ENCODE measurements around the gene SPPL3.
"Not testable (repeated sequence)": the region's sequence is repeated elsewhere in the genome, so short reads cannot be mapped to it uniquely, and the experiment has no call there.

SPPL3 gene, protein sequence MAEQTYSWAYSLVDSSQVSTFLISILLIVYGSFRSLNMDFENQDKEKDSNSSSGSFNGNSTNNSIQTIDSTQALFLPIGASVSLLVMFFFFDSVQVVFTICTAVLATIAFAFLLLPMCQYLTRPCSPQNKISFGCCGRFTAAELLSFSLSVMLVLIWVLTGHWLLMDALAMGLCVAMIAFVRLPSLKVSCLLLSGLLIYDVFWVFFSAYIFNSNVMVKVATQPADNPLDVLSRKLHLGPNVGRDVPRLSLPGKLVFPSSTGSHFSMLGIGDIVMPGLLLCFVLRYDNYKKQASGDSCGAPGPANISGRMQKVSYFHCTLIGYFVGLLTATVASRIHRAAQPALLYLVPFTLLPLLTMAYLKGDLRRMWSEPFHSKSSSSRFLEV

DNA sequence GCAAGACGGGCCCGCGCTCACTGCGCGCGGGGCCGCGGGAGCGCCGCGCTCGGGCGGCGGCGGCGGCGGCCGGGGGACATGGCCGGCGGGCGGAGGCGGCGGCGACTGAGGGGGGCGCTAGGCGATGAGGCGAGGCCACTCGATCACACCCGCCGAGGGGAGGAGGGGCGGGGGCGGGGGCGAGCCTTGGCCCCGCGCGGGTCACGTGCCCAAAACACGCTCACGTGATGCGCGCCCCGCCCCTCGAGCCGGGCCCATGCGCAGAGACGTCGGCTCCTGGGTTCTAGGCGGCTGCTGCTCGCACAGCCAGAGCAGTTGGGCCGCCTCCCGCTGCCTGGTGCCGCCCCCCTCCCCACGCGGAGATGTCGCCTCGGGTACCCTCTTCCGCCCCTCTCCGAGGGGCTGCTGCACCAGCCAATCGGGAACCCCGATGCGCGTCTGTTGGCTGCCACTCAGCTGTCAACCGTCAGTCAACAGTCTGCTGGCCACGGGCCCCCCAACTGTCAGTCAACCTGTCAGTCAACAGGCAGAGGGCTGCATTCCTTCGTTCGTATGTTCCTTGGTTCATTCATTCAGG, at the start of gene SPPL3:
Gene SPPL3, minus strand, starts transcription at position 162 of the 577 bp plus-strand sequence. CDS start 491 bp downstream, outside the sequence.
- peak; percentile 87 for DNase-seq (ENCODE audit: low read depth, low spot score)

DNA sequence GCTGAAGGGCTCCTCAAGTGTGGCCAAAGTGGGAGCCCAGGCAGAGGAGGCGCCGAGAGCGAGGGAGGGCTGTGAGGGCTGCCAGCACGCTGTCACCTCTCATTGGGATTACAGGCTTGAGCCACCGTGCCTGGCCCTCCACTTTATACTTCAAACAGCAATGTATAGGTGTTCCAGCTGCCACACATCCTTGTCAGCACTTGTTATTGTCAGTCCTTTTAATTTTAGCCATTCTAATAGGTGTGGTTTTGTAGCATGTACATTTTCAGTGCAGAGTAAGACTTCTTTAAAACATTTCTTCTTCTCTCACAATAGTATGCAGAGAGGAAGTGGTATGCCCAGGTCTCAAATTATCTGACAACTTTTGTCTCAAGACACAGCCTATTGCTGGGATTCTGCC, 46.6 kb upstream of the SPPL3 start:
- DNase-seq (ENCODE audit: low read depth, low spot score): no peak

DNA sequence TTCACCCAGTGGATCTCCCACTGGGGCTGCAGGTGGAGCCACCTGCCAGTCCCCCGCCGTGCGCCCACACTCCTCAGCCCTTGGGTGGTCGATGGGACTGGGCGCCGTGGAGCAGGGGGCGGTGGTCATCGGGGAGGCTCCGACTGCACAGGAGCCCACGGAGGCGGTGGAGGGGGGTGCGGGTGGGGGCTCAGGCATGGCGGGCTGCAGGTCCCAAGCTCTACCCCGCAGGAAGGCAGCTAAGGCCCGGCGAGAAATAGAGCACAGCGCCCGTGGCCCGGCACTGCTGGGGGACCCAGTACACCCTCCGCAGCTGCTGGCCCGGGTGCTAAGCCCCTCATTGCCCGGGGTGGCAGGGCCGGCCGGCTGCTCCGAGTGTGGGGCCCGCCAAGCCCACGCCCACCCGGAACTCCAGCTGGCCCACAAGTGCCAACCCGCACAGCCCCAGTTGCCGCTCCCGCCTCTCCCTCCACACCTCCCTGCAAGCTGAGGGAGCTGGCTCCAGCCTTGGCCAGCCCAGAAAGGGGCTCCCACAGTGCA, 46.2 kb upstream of the SPPL3 start:
- DNase-seq (ENCODE audit: low read depth, low spot score): not testable (repeated sequence)

DNA sequence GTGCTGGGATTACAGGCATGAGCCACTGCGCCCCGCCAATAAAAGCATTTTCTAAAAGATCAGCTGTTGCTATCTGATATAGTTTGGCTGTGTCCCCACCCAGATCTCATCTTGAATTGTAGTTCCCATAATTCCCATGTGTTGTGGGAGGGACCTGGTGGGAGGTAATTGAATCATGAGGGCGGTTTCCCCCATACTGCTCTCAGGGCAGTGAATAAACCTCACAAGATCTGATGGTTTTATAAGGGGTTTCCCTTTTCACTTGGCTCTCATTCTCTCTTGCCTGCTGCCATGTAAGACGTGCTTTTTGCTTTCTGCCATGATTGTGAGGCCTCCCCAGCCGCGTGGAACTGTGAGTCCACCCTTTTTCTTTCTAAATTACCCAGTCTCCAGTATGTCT, 41.4 kb upstream of the SPPL3 start:
- not testable (repeated sequence) for DNase-seq (ENCODE audit: low read depth, low spot score)

DNA sequence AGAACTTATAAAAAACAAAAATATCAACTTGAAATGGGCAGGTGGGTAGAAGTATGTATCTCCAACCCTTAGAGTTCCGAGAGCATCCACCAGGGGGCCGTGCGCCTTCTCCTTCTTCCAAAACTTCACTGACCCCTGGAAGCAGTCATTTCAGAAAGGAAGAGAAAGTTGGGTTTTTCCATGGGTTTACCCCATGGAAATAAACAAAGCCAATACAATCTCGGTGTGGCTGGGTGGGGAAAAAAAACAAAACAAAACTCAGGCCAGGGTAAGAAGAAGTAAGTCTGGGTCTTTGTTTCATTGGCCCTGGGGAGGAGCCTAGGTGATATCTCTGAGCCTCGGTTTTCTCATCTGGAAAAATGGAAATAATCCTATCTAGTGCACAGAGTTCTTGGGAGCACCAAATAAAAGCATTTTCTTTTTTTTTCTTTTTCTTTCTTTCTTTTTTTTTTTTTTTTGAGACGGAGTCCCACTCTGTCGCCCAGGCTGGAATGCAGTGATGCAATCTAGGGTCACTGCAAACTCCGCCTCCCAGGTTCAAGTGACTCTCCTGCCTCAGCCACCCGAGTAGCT, 40.6 kb upstream of the SPPL3 start:
- peak; percentile 11 for DNase-seq (ENCODE audit: low read depth, low spot score)

DNA sequence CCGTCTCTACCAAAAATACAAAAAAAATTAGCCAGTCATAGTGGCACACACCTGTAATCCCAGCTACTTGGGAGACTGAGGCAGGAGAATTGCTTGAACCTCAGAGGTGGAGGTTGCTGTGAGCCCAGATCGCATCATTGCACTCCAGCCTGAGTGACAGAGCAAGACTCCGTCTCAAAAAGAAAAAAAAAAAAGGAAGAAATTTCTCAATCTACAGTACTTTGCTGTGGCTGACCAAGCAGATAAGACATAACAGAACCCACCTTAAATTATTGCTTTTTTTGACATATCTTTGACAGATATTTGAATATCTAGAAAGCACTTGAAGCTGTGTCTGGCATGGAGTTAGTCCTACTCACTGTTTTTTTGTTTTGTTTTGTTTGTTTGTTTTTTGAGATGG, 39.3 kb upstream of the SPPL3 start:
- no peak for DNase-seq (ENCODE audit: low read depth, low spot score)

DNA sequence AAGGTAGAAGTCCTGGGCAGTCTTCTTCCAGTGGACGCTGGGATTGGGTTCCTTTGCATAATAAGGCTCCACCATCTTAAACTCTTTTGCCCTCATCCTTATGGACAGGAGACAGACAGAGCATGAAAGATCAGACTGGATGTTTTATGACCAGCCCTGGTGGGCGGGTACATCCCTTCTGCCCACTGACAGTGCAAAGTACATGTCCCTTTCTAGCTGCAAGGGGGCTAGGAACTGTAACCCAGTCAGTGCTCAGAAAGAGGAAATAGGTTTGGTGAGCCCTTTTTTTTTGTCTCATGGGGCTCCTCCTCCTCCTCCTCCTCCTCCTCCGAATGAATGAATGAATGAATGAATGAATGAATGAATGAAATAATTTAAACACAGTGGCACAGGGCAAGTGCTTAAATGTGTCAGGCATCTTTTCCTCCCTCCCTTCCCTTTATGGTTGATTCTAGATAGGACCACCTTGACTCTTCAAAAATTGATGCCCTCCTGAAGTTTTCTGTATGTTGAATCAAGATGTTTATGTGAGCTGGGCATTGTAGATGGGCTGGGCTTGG, 37.8 kb upstream of the SPPL3 start:
- no peak for DNase-seq (ENCODE audit: low read depth, low spot score)

DNA sequence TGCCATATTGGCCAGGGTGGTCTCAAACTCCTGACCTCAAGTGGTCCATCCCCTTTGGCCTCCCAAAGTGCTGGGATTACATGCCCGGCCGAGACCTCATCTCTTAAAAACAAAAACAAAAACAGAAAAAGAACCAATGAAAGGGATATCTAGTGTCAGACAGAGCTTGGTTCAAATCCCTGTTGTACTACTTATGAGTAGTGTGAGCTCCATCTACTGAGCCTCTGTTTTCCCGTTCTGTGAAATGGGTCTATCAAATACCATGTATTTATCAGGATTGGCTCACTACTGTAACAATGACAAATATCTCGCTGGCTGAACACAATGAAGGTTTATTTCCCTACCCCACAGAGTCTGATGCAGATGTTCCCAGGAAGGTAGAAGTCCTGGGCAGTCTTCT, 37.3 kb upstream of the SPPL3 start:
- no peak for DNase-seq (ENCODE audit: low read depth, low spot score)

DNA sequence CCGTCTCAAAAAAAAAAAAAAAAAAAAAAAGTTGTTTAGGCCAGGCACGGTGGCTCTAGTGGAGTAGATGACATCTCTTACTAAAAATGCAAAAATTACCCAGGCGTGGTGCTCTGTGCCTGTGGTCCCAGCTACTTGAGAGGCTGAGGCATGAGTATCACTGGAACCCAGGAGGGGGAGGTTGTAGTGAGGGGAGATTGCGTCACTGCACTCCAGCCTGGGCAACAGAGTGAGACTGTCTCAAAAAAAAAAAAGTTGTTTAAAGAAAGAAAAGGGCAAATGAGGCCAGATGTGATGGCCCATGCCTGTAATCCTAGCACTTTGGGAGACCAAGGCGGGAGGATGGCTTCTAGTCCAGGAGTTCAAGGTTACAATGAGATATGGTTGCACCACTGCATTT, 36.6 kb upstream of the SPPL3 start:
- DNase-seq (ENCODE audit: low read depth, low spot score): no peak

DNA sequence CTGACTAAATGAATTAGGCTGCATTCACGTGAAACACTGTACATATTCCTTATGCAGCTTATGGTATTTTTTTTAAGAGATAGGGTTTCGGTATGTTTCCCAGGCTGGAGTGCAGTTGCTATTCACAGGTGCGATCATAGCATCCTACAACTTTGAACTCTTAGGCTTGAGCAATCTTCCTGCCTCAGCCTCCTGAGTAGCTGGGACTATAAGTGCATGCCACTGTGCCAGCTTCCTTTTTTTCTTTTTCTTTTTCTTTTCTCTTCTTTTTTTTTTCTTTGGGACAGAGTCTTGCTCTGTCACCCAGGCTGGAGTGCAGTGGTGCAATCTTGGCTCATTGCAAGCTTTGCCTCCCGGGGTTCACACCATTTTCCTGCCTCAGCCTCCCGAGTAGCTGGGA, 35.8 kb upstream of the SPPL3 start:
- no peak for DNase-seq (ENCODE audit: low read depth, low spot score)

DNA sequence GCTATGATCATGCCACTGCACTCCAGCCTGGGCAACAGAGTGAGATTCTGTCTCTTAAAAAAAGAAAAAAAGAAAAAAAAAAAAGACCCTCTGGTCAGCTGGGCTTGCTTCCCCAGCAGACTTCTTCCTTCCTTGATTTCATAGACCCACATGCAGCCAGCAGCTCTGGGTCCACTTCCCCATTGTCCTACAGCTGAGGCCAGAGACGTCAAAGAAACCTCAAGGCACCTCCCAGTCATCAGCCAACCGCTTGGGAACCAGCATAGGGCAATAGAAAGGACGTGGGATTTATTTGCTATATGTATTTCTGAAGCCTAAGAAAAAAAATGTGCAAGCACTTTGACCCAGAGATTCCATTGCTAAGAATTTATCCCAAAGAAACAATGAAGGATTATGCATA, 35.4 kb upstream of the SPPL3 start:
- DNase-seq (ENCODE audit: low read depth, low spot score): no peak

DNA sequence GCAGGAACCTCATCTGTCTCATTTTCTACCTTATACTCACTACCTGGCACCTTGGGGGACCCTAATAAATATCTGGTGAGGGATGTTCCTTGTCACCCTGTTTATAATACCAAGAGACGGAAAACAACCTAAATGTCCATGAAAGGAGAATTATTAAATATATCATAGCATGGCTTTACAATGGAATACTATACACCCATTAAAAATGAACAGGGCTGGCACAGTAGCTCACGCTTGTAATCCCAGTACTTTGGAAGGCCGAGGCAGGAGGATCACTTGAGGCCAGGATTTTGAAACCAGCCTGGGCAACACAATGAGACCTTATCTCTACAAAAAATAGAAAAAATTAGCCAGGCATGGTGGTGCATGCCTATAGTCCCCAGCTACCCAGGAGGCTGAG, 34.3 kb upstream of the SPPL3 start:
- no peak for DNase-seq (ENCODE audit: low read depth, low spot score)

DNA sequence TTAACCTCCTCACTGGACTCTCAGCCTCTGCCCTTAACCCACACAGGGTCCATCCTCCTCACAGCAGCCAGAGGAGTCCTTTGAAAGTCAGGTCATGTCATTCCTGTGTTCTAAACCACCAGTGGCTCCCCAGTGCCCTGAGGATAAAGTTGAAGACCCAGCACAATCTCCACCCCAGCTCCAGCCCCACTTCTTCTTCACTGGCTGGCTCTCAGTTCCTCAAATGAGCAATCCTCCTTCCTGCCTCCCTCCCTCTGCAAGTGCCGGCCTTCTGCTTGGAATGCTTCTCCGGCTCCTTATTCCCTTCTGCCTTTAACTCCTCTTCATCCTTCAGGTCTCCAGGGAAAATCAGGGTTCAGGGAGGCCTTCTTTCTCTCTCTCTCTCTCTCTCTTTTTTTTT, 32.0 kb upstream of the SPPL3 start:
- DNase-seq (ENCODE audit: low read depth, low spot score): no peak

DNA sequence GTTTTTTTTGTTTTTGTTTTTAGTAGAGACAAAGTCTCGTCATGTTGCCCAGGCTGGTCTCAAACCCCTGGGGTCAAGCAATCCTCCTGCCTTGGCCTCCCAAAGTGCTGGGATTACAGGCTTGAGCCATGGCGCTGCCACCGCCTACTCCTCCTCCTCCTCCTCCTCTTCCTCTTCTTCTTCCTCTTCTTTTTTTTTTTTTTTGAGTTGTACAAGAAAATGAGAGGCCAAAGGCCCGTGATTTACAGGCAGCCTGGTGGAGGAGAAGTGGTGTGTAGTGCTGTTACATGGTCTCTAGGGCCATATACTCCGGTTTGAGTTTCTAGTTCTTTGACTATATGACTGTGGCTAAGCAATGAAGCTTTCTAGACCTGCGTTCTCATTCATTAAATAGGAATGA, 29.6 kb upstream of the SPPL3 start:
- DNase-seq (ENCODE audit: low read depth, low spot score): no peak

DNA sequence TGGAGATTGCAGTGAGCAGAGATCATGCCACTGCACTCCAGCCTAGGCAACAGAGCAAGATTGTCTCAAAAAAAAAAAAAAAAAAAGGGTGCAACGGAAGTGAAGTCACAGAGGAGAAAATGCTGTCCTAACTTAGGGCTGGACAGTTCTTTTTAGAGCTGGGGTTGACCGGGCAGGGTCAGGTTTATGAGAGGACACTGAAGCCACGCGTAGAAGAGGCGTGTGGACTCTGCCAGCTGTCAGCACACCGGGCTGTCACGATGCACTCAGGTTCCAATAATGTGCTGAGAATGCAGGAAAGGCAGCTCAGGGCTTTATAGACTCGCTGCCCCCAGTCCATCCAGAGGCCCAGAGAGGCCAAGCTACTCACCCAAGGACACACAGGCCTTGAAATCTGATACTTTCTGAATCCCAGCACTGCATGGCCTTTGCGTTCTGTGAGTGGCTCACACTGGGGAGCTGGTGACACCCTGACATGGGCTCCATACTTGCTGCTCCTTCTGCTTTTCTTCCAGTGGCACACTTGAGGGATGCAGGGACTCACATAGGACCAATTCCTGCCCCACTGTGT, 28.9 kb upstream of the SPPL3 start:
- no peak for DNase-seq (ENCODE audit: low read depth, low spot score)

DNA sequence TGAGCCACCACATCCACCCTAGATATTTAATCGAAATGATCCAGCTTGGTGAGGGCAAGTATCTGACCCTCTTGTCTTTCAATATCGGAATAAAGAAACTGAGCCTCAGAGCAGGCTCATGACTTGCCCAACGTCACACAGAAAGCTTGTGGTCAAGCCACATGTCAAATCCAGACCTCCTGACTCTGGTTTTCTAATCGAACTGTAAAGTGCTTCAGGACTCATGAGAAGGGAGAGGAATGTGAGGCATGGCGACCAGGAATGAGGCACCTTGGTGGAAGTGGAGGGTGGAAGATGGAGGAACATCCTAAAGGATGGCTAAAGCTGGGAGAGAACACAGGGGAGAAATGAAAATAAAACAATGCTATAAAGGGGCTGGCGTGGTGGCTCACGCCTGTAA, 27.9 kb upstream of the SPPL3 start:
- no peak for DNase-seq (ENCODE audit: low read depth, low spot score)

DNA sequence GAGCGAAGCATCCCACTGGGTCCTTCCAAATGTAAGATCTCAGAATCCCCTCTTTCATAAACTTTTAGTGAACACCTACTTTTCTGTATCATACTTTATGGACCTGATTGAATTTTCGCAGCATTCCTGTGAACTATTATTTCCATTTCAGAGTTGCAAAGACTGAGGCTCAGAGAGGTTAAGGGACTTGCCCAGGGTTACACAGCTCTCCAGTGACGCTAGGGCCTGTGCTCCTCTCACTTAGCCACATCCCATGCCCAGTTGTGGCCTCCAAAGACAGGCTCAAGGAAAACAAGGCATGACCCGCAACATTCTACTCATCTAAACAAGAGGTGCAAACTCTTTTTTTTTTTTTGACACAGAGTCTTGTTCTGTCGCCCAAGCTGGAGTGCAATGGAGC, 25.9 kb upstream of the SPPL3 start:
- no peak for DNase-seq (ENCODE audit: low read depth, low spot score)

DNA sequence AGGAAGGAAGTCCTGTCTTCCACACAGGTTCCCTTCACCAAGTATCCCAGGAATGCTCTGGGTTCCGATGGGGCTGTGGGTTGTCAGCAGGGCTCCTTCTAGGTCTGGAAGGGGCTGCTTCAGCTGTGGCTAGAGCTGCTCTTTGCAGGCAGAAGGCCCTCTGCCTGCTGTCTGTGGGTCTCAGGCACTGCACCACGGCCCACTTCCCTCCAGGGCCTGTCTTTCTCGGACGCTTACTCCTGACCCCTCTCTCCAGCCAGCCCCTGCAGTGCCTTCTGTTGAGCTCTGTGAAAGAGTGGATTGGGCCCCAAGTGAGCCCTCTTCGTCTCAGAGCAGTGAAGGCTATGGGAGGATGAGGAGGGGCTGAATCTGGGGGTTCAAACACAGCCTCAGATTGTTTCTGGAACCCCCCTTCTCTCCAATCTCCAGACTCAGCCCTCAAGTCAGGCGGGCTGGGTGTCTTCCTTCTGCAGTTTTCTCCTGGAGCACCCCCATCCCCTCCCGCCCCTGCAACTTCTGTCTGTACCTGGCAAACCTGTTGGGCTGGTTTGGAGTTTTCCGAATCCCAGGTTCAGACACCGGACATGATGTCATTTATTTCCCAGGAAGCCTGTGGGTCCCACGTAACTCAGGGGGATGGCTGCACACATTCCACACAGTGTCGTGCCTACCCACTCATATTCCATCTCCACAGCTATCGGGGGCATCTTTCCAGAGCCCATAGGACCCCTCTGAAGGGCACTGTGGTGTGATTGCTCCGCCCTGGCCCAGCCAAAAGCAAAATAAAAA, 24.9 kb upstream of the SPPL3 start:
- no peak for DNase-seq (ENCODE audit: low read depth, low spot score)

DNA sequence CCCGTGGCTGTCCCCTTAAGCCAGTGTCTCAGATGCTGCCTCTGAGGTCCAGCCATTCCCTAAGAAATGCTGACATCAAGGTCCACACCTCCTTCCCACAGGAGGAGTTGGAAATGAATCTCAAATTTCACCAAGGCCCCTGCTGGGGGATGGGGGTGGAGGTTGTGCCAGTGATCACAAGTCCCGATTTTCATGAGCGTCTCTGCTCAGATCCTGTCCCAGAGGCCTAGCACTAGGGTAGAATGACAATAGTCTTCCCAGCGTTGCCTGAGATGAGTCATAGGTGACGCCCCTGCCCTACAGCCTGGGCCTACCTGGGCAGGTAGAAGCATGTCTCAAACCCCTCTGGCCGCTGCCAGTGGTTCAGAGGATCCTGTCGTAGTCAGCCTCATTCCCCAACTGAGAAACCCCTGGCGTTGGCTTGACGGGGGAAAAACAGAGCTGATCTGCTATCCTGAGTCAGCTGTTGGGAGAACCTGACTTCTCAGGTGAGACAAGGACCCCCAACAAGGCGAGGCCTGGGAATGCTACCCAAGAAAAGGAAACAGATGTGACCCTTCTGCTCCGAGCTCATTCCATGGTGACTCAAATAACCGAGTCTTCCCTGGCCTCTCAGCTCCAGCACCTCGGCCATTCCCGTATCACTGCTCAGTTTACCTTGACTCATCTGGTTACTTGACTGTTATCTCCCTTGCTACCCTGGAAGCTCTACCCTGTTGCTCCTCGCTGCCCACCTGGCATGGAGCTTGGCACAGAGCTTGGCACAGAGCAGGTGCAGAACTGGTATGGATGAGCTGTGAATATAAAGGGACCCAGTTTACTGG, 21.8 kb upstream of the SPPL3 start:
- no peak for DNase-seq (ENCODE audit: low read depth, low spot score)

DNA sequence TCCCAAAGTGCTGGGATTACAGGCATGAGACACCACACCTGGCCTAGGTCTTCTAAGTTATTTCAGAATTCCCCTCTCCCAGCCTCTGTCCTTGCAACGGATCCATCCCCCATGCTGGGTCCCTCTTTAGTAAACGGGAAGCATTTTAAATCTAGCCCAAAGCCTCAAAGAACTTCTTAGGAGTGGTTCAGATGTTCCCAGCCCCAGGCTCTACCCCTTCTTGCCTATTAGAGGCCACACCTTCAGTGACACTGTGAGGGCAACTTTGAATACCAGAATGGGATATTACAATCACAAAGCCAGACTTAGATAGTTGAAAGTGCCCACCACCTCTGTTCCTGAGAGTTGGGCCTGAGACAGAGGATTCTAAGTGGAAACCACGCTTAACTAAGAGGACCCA, 18.1 kb upstream of the SPPL3 start:
- no peak for DNase-seq (ENCODE audit: low read depth, low spot score)

DNA sequence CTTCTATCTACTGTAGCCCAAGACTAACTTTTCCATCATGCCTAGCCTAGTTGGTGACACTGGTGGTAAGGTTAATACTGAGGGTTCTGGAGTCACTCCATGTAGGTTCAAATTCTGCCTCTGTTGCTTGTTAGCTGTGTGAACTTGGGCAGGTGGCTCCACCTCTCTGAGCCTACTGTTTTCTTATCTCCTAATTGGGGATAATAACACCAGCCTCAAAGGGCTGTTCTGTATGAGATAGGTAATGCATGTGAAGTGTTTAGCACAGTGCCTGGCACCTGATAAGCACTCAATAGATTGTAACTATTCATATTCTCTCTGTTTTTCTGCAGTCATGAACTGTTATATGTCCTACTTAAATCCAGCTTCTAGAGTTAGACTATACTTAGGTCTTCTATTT, 17.5 kb upstream of the SPPL3 start:
- DNase-seq (ENCODE audit: low read depth, low spot score): no peak

Data from activated naive CD8-positive, alpha-beta T cell treated with anti-CD3 and anti-CD28 coated beads, Interleukin-2, amount 50 U/mL, for 16 hours (primary cell).